SK-N-SH treated with all-trans-retinoic acid at 6 μM for 48 hours (cell line): Measurements from ENCODE around the gene CATSPER3.

Experiments used
- BACH2 ChIP-seq: fragments of 250-450 bp; sonication (Bioruptor Pico); IDR thresholded peaks from 2 replicates; pipeline ENCODE4 v1.9.0; 2021; ENCODE audit warnings: mild to moderate bottlenecking, borderline replicate concordance
- CREB5 ChIP-seq: fragments of 250-450 bp; sonication (Bioruptor Pico); IDR thresholded peaks from 2 replicates; pipeline ENCODE4 v1.5.1; 2020; ENCODE audit warnings: low read depth, mild to moderate bottlenecking, moderate library complexity
- CSDC2 ChIP-seq: fragments of 250-450 bp; sonication (Bioruptor Pico); IDR thresholded peaks from 2 replicates; pipeline ENCODE4 v1.5.0; 2020; ENCODE audit warnings: mild to moderate bottlenecking, moderate library complexity
- GLIS3 ChIP-seq: fragments of 250-450 bp; sonication (Bioruptor Pico); IDR thresholded peaks from 2 replicates; pipeline ENCODE4 v1.5.0; 2020; ENCODE audit warnings: mild to moderate bottlenecking, moderate library complexity
- OSR1 ChIP-seq: fragments of 250-450 bp; sonication (Bioruptor Pico); IDR thresholded peaks from 2 replicates; pipeline ENCODE4 v1.8.0; 2022; ENCODE audit warnings: moderate library complexity, mild to moderate bottlenecking, inconsistent platforms
- ZFP30 ChIP-seq: fragments of 450-650 bp; formaldehyde crosslinking; IDR thresholded peaks from 2 replicates; pipeline ENCODE4 v1.5.0; 2022; ENCODE audit warnings: mild to moderate bottlenecking, moderate library complexity
- ZNF565 ChIP-seq: fragments of 450-650 bp; formaldehyde crosslinking; conservative IDR thresholded peaks from 2 replicates; pipeline ENCODE4 v1.5.0; 2020; ENCODE audit warnings: low read depth, mild to moderate bottlenecking, moderate library complexity
- TF ChIP-seq, protein P1 (sequence below): fragments of 250-450 bp; sonication (Bioruptor Pico); IDR thresholded peaks from 2 replicates; pipeline ENCODE4 v1.5.0; 2020; ENCODE audit warnings: mild to moderate bottlenecking, moderate library complexity

DNA sequence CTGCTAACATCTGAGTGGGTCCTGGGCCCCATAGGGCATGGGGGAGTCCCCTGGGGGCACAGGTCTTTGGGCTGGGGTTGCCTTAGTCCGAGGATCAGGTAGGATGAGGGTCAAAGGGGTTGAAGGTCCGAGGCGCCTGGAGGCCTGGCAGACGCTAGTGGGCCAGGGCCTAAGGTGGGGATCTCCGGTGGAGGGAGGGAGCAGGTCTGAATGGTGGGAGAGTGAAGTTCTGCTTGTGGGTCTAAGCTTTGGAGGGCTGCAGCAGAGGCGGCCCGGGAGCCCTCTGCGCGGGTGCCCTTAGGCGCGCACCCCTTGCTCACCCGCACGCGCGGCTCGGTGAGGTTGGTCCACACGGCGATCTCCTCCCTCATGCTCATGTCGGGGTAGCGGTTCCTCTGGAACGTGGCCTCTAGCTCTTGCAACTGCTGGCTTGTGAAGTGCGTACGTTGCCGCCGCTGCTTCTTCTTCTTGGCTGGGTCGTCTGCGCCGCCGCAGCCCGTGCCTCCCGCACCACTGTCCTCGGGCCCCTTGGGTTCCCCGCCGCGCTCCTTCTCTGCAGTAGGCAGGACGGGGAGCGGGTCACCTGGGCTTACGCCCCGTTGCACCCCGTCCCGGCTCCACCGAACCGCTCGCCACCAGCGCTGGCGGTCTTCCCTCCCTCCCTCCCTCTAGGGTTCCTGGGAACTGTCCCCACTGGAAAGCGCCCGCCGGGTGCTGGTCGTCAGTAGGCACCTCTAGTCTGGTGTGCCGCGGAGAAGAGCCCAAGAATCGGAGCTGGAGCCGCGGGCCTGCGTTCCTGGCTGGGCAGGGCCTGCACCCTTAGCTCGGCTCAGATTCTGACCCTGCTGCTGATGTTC, 63.5 kb downstream of the CATSPER3 start:
- TF ChIP-seq ZFP30 (CRISPR knock-in tag) = no peak
- no peak for TF ChIP-seq CREB5
- TF ChIP-seq ZNF565 (CRISPR knock-in tag) = no peak
- TF ChIP-seq CSDC2 (CRISPR knock-in tag) = no peak
- no peak for TF ChIP-seq BACH2 (CRISPR knock-in tag)
- TF ChIP-seq, protein P1, sequence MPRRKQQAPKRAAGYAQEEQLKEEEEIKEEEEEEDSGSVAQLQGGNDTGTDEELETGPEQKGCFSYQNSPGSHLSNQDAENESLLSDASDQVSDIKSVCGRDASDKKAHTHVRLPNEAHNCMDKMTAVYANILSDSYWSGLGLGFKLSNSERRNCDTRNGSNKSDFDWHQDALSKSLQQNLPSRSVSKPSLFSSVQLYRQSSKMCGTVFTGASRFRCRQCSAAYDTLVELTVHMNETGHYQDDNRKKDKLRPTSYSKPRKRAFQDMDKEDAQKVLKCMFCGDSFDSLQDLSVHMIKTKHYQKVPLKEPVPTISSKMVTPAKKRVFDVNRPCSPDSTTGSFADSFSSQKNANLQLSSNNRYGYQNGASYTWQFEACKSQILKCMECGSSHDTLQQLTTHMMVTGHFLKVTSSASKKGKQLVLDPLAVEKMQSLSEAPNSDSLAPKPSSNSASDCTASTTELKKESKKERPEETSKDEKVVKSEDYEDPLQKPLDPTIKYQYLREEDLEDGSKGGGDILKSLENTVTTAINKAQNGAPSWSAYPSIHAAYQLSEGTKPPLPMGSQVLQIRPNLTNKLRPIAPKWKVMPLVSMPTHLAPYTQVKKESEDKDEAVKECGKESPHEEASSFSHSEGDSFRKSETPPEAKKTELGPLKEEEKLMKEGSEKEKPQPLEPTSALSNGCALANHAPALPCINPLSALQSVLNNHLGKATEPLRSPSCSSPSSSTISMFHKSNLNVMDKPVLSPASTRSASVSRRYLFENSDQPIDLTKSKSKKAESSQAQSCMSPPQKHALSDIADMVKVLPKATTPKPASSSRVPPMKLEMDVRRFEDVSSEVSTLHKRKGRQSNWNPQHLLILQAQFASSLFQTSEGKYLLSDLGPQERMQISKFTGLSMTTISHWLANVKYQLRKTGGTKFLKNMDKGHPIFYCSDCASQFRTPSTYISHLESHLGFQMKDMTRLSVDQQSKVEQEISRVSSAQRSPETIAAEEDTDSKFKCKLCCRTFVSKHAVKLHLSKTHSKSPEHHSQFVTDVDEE (CRISPR knock-in tag) = no peak
- TF ChIP-seq GLIS3 (CRISPR knock-in tag) = no peak
- no peak for TF ChIP-seq OSR1 (CRISPR knock-in tag)
